GM12878 (cell line): ENCODE results near the gene LRBA. TPM values are rescaled to one million over a fixed set of nuclear protein-coding genes. Genes with fewer than 3 reads are reported as not detected.

Experiments used
- ATAC-seq: fragments of 200-7000 bp; cut with Tn5 transposase; 3 replicates; pipeline ENCODE4 v1.9.1; 2020; ENCODE audit warnings: mild to moderate bottlenecking, moderate library complexity
- BruUV-seq: library from RNA; stranded (reverse); fragments of 400-500 nt; replicated peaks from 2 replicates; lab custom pipeline; 2021; lab: Mats Ljungman, UMichigan
- CTCF ChIA-PET: fragments of 300-600 bp; sonication (Branson Sonifier 250); formaldehyde crosslinking; extraction: SDS; loops from one replicate; lab custom pipeline; 2021; ENCODE audit warnings: inconsistent platforms; lab: Yijun Ruan, JAX
- POLR2A ChIA-PET: fragments of 350-600 bp; formaldehyde crosslinking; extraction: SDS; loops from one replicate; lab custom pipeline; 2021; ENCODE audit warnings: inconsistent platforms; lab: Charles Lee
- RAD21 ChIA-PET: fragments of 300-600 bp; sonication (Branson Sonifier 250); formaldehyde crosslinking; loops from one replicate; lab custom pipeline; 2023; ENCODE audit warnings: antibody characterized with exemption; ENCODE audit not compliant: unreplicated experiment; lab: Charles Lee
- SMC1A ChIA-PET: fragments of 300-600 bp; sonication (Branson Sonifier 250); formaldehyde crosslinking; loops from one replicate; lab custom pipeline; 2023; ENCODE audit not compliant: unreplicated experiment, uncharacterized antibody; lab: Charles Lee
- DNase-seq: peaks from one replicate; pipeline ENCODE4 v3.0.0-alpha.2; 2011; ENCODE audit warnings: low read depth, low spot score
- FAIRE-seq: peaks from 3 replicates; lab custom pipeline; 2011; peaks lifted over from hg19 to GRCh38; lab: Jason Lieb, UNC
- H2AFZ ChIP-seq: 2 replicates; pipeline ENCODE4 v1.6.0; 2011; ENCODE audit warnings: low read depth, low read length, control low read depth; ENCODE audit not compliant: control insufficient read depth
- H3K27ac ChIP-seq: 2 replicates; pipeline ENCODE4 v1.5.1; 2011; ENCODE audit warnings: control low read depth; ENCODE audit not compliant: control insufficient read depth, insufficient read depth
- H3K27me3 ChIP-seq, 2 experiments: replicated peaks in 1 of 2; 2 replicates each; pipeline versions ENCODE4 v1.6.0 to v1.6.1; 2011; ENCODE audit warnings: low read length in 1 of 2; ENCODE audit not compliant: control insufficient read depth in 2 of 2, insufficient read depth in 2 of 2
- H3K36me3 ChIP-seq, 2 experiments: 2 replicates each; pipeline ENCODE4 v1.5.1; 2011; ENCODE audit warnings: low read length in 1 of 2; ENCODE audit not compliant: control insufficient read depth in 2 of 2, insufficient read depth in 2 of 2
- H3K4me1 ChIP-seq: 2 replicates; pipeline ENCODE4 v1.6.1; 2011; ENCODE audit warnings: mild to moderate bottlenecking, low read length, moderate library complexity, mixed read lengths; ENCODE audit not compliant: control insufficient read depth, insufficient read depth
- H3K4me2 ChIP-seq: 2 replicates; pipeline ENCODE4 v1.6.0; 2011; ENCODE audit warnings: control low read depth; ENCODE audit not compliant: control insufficient read depth, insufficient read depth
- H3K4me3 ChIP-seq: fragments of 200-600 bp; sonication (generic); 2 replicates; pipeline ENCODE4 v1.5.1; 2016
- H3K79me2 ChIP-seq: 2 replicates; pipeline ENCODE4 v1.6.0; 2011; ENCODE audit warnings: low read length; ENCODE audit not compliant: control insufficient read depth, insufficient read depth
- H3K9ac ChIP-seq: 2 replicates; pipeline ENCODE4 v1.8.0; 2011; ENCODE audit warnings: low read length, control low read depth, mixed read lengths; ENCODE audit not compliant: control insufficient read depth, insufficient read depth
- H3K9me3 ChIP-seq: replicated peaks from 3 replicates; pipeline ENCODE4 v1.5.1; 2011; ENCODE audit warnings: mild to moderate bottlenecking, low read length; ENCODE audit not compliant: control insufficient read depth, insufficient read depth
- H4K20me1 ChIP-seq: 2 replicates; pipeline ENCODE4 v1.6.0; 2011; ENCODE audit not compliant: control insufficient read depth, insufficient read depth
- ASH2L ChIP-seq: fragments of 300-600, 200-600 bp; sonication (generic); IDR thresholded peaks from 2 replicates; pipeline ENCODE4 v1.6.1; 2017; ENCODE audit warnings: low read depth, mild to moderate bottlenecking, borderline replicate concordance
- CBX5 ChIP-seq: sonication (generic); IDR thresholded peaks from 2 replicates; pipeline ENCODE4 v1.6.1; 2016; ENCODE audit warnings: low read depth, moderate library complexity, mild to moderate bottlenecking, inconsistent platforms
- CHD1 ChIP-seq: IDR thresholded peaks from 2 replicates; pipeline ENCODE4 v1.6.1; 2012; ENCODE audit warnings: low read depth, low read length, improper control_type of control experiment
- HDGF ChIP-seq: fragments of 450-650 bp; IDR thresholded peaks from 2 replicates; pipeline ENCODE4 v1.6.1; 2016; ENCODE audit warnings: antibody characterized with exemption
- HSF1 ChIP-seq: fragments of 150-350 bp; IDR thresholded peaks from 2 replicates; pipeline ENCODE4 v1.6.1; 2014; ENCODE audit warnings: mild to moderate bottlenecking, low read depth, low read length
- IKZF2 ChIP-seq, 2 experiments: fragments of 450-650 bp; IDR thresholded peaks; 2 replicates each; pipeline ENCODE4 v1.6.1; 2017; ENCODE audit warnings: mild to moderate bottlenecking in 2 of 2, moderate library complexity in 2 of 2
- JUNB ChIP-seq: IDR thresholded peaks from 2 replicates; pipeline ENCODE4 v1.6.1; 2016; ENCODE audit warnings: antibody characterized with exemption, mild to moderate bottlenecking
- RFX5 ChIP-seq: IDR thresholded peaks from 2 replicates; pipeline ENCODE4 v1.6.1; 2011; ENCODE audit warnings: low read depth, low read length, improper control_type of control experiment
- SIN3A ChIP-seq: IDR thresholded peaks from 2 replicates; pipeline ENCODE4 v1.6.1; 2012; ENCODE audit warnings: low read depth, low read length, improper control_type of control experiment
- SPI1 ChIP-seq: IDR thresholded peaks from 2 replicates; pipeline ENCODE4 v1.6.1; 2011; ENCODE audit warnings: low read depth, mild to moderate bottlenecking, low read length, moderate library complexity, borderline replicate concordance; ENCODE audit not compliant: insufficient read depth
- ZNF217 ChIP-seq: fragments of 450-650 bp; IDR thresholded peaks from 2 replicates; pipeline ENCODE4 v1.6.1; 2017; ENCODE audit warnings: antibody characterized with exemption, mild to moderate bottlenecking
- ZNF687 ChIP-seq: fragments of 450-650 bp; IDR thresholded peaks from 2 replicates; pipeline ENCODE4 v1.6.1; 2017; ENCODE audit warnings: mild to moderate bottlenecking, moderate library complexity
- WGBS: methylation state at CpG from one replicate; pipeline ENCODE4 v1.1.6; 2016; ENCODE audit warnings: low lambda C conversion rate; ENCODE audit not compliant: insufficient replicate concordance, insufficient coverage; ENCODE audit errors: missing lambda C conversion rate; 5-methylcytosine and 5-hydroxymethylcytosine counted together
- in situ Hi-C: fragments of 300-500 bp; cut with MboI; formaldehyde crosslinking; loops from 9 replicates; pipeline ENCODE4 v1.14.3; 2018; ENCODE audit warnings: mixed read lengths
- intact Hi-C: fragments of 100-400 bp; cut with micrococcal nuclease; formaldehyde crosslinking; loops from one replicate; pipeline ENCODE4 v1.14.2; 2022; ENCODE audit not compliant: unreplicated experiment
- polyA plus RNA-seq, 11 experiments: library from polyadenylated mRNA; depleted of rRNA in 4 of 11; unstranded in 6 of 11; stranded (reverse) in 5 of 11; fragments of >200 nt; fragmentation: Nextera tagmentation in 4 of 11; fragmentation: Illumina TruSeq in 1 of 11; extraction: Ambion mirVana in 4 of 11; extraction: Trizol in 1 of 11; gene quantifications; 1 replicate in 1 of 11; 2 replicates in 10 of 11; pipeline versions ENCODE4 v1.2.1 to v1.2.3, GENCODE V29; 2011 to 2016; ENCODE audit warnings: inconsistent platforms in 2 of 11, missing spikeins in 2 of 11, low read depth in 1 of 11
- total RNA-seq, 4 experiments: library from RNA; depleted of rRNA in 3 of 4; stranded (reverse); fragments of >200 nt in 3 of 4; fragmentation: Illumina TruSeq in 1 of 4; extraction: Trizol in 1 of 4; gene quantifications; 2 replicates each; pipeline versions ENCODE4 v1.2.1 to v1.2.3, GENCODE V29; 2013 to 2021
- TF ChIP-seq, protein P1 (sequence below): IDR thresholded peaks from 2 replicates; pipeline ENCODE4 v1.6.1; 2011; ENCODE audit warnings: low read depth, low read length, improper control_type of control experiment, borderline replicate concordance

LRBA gene
- total and polyA plus RNA-seq, 10 of the 15 experiments (the other 5 are each of a cell fraction or from before 2014, with no cell fraction given): 20.3 to 93.4 (median 55.0) TPM

DNA sequence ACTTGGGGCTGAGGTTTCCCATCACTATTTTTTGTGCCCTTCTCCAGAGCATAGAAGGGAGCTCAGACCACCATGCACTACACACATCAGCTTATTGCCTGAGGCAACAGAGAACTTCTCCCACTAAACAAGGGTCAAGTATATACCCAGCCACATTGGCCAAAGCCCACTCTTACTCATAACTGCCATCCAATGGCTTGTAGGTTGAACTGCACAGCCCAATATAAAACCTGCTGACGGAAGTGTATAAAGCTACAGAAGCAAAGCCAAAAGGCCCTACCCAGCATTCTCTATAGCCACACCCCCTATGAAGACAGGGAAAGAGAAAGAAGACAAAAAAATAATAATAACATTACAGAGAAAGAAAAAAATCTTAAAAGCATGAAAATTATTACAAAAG is 139.7 kb downstream of the LRBA start (continued):
- no peak for TF ChIP-seq ZNF687
- TF ChIP-seq ZNF217: no peak
- TF ChIP-seq HDGF: no peak

DNA sequence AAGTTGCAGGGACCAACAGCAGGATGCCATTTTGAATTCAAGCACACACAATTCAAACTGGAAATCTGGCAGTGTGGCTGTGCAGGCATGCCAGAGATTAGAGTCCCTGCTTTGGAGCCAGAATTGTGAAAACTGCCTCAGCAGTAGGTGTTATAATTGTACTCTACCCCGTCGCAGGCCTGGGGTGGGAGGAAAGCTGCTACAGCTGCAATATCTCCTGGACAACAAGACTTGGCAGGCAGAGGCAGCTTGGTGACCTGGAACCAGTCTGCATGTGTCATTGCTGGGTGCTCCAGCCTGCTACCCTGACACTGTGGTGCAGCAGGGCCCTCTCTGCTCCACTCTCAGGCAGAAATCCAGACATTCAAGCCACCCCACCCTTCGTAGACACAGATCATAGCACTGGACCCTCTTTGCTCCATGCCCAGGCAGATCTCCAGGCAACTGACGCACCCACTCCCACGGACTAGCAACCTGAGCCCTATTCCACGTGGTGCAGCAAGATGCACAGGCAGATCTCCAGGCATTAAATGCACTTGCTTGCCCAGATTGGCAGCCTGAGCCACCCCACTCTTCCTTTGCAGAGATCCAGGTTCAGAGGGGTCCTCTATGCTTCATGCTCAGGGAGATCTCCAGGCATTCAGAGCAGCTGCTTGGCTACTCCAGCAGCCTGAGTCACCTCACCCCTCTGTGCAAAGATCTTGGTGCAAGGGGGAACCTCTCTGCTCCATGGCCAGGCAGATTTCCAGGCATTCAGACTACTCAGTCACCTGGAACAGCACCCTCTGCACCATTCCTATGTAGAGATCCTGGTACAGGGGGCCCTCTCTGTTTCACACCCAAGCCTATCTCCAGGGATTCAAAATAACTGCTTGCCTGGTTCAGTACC is 140.5 kb downstream of the LRBA start:
- no peak for DNase-seq
- ChIA-PET SMC1A (interaction anchor here (2.4 kb wide), 1 partner anchor 8 kb away, joined by 8 read pairs; no protein-coding TSS in a partner anchor), POLR2A (interaction anchor here (0.6 to 1.3 kb wide), 2 partner anchors 9 to 417 kb away, joined by 4 to 5 read pairs; no protein-coding TSS in a partner anchor), RAD21 (interaction anchor here (0.6 kb wide), 1 partner anchor 91 kb away, joined by 3 read pairs; no protein-coding TSS in a partner anchor), CTCF (interaction anchor here (1.3 to 2.0 kb wide), 2 partner anchors 7 to 11 kb away, joined by 3 to 12 read pairs; no protein-coding TSS in a partner anchor)
- Histone ChIP-seq H2AFZ (no peak overlapping the region), H3K9ac (no peak overlapping the region), H3K27me3 (no peaks in the 10 kb centered on the region), H3K4me2 (no peak overlapping the region), H3K79me2 (no peaks in the 10 kb centered on the region), H4K20me1 (no peaks in the 10 kb centered on the region), H3K9me3 (peaks cover 1% of the 10 kb centered on the region; the same call in 2 of the 3 replicates), H3K36me3 (peaks cover 8 to 10% of the 10 kb centered on the region in 2 experiments; a peak in 3 of 4 replicates), H3K27ac (no peak overlapping the region), H3K4me3 (no peak overlapping the region), H3K4me1 (no peaks in the 10 kb centered on the region)
- FAIRE-seq: no peak
- BruUV-seq: no TSS peak
- intact Hi-C loops (no loop called here), in situ Hi-C loops (loop anchor here (5.0 kb wide), 1 partner anchor 577 kb away; no protein-coding TSS in a partner anchor)
- 86% methylated on average over 6 of the region's 6 CpGs for WGBS
- no peak; the same call in 2 of the 3 replicates for ATAC-seq
- TF ChIP-seq HSF1: no peak
- no peak for TF ChIP-seq CHD1
- no peak for TF ChIP-seq SPI1
- TF ChIP-seq ASH2L: no peak
- no peak for TF ChIP-seq SIN3A
- no peak for TF ChIP-seq CBX5
- TF ChIP-seq JUNB: no peak
- TF ChIP-seq RFX5: no peak
- TF ChIP-seq, protein P1, sequence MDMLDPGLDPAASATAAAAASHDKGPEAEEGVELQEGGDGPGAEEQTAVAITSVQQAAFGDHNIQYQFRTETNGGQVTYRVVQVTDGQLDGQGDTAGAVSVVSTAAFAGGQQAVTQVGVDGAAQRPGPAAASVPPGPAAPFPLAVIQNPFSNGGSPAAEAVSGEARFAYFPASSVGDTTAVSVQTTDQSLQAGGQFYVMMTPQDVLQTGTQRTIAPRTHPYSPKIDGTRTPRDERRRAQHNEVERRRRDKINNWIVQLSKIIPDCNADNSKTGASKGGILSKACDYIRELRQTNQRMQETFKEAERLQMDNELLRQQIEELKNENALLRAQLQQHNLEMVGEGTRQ: no peak
- TF ChIP-seq IKZF2 (IDR thresholded peaks at IDR 0.05): no peak
